ENCODE data around the gene VWF.

Gene VWF

GRCh38 chr12:6049587-6049986 lies 74.9 kb downstream of the VWF start:
- Histone ChIP-seq H2AFZ (ENCODE audit: low read depth, low read length) (no peak overlapping the region), H3K4me3 (ENCODE audit: low read length) (no peak overlapping the region), H3K9me3 (ENCODE audit: low read length) (no peaks in the 10 kb centered on the region), H3K27me3 (ENCODE audit: insufficient read depth, low read length) (no peaks in the 10 kb centered on the region), H3K36me3 (ENCODE audit: insufficient read depth, low read length) (no peaks in the 10 kb centered on the region), H3K4me1 (ENCODE audit: insufficient read depth, low read length) (peaks cover 12% of the 10 kb centered on the region)

DNA sequence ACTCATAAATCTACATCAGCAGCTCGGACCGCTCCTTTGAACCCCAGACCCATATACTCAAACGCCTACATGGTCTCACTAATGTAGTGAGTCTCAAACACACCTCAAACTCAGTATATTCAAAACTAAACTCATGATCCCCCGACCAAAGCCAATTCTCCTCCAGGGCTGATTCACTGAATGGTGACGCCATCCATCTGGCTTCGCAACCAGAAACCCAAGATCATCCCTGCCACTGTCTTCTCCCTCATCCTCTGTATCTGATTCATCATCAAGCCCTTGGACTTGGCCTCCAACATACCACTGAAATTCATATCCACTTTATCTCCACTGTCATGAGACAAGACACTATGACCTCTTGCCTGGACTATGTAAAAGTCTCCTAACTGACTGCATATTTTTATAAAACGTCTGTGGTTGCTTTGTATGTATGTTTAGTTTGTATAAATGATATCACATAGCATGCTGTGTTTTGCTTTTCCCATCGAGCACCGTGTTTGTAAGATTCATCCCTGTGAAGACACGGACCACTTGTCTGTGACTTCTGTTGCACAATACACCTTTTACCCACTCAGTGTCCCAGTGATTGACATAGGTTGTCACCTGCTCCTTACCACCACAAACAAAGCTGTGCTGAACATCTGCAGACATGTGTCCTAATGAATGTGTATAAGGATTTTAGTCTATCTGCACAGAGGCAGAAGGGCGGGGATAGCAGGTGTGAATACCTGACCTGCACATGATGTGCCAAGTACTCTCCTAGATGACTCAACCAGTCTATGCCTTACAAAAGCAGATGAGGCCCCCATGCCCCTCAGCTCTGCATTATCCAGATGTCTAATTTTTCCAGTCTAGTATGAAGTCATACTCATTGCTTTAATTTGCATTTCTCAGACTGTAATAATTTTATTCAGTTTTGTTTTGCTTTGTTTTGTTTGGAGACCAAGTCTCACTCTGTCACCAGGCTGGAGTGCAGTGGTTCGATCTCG lies 76.9 kb downstream of the VWF start:
- H3K4me1 ChIP-seq (ENCODE audit: insufficient read depth, low read length), result no peaks in the 10 kb centered on the region
- no peaks in the 10 kb centered on the region for H3K9me3 ChIP-seq (ENCODE audit: low read length)
- no peaks in the 10 kb centered on the region for H3K27me3 ChIP-seq (ENCODE audit: insufficient read depth, low read length)
- H3K36me3 ChIP-seq (ENCODE audit: insufficient read depth, low read length), result no peaks in the 10 kb centered on the region
- H2AFZ ChIP-seq (ENCODE audit: low read depth, low read length), result no peak overlapping the region
- no peak overlapping the region for H3K4me3 ChIP-seq (ENCODE audit: low read length)

DNA sequence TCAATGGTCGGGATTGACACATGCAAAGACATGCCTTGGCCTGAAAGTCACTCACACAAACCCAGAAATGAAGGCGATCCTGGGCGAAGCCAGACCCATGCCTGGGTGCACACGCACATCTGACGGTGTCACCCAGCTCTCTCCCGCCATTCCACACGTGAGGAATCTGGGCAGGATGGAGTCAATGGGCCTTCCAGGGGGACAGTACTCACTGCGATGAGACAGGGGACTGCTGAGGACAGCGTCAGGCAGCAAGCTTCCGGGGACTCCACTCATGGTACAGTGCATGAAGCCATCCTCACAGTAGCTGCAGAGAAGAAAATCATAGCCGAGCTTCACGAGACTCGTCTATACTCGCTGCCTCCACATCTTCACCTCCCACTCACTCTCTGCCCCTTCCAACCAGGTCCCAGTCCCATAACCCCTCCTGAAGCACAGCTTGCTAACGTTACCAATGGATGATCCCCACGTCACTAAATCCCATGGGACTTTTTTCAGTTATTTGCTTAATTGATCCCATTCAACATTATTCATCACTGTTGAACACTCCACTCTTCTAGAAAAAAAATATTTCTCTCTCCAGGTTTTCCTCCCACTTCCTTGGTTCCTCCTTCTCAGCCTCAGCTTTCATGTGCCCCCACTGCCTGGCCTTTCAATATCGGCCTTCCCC lies 77.8 kb downstream of the VWF start:
- Histone ChIP-seq H3K36me3 (ENCODE audit: insufficient read depth, low read length) (no peaks in the 10 kb centered on the region), H3K27me3 (ENCODE audit: insufficient read depth, low read length) (no peaks in the 10 kb centered on the region)

GRCh38 chr12:6045438-6045837 lies 79.0 kb downstream of the VWF start:
- Histone ChIP-seq H3K4me1 (ENCODE audit: insufficient read depth, low read length) (no peaks in the 10 kb centered on the region), H3K4me3 (ENCODE audit: low read length) (no peak overlapping the region), H3K27me3 (ENCODE audit: insufficient read depth, low read length) (no peaks in the 10 kb centered on the region), H2AFZ (ENCODE audit: low read depth, low read length) (no peak overlapping the region), H3K36me3 (ENCODE audit: insufficient read depth, low read length) (no peaks in the 10 kb centered on the region), H3K9me3 (ENCODE audit: low read length) (no peaks in the 10 kb centered on the region)

More for the DNA sequence above, 77.8 kb downstream of the VWF start:
- Histone ChIP-seq H3K4me3 (ENCODE audit: low read length) (no peak overlapping the region), H3K4me1 (ENCODE audit: insufficient read depth, low read length) (no peaks in the 10 kb centered on the region), H2AFZ (ENCODE audit: low read depth, low read length) (no peak overlapping the region), H3K9me3 (ENCODE audit: low read length) (no peaks in the 10 kb centered on the region)

GRCh38 chr12:6044082-6044481 lies 80.4 kb downstream of the VWF start:
- H3K9me3 ChIP-seq (ENCODE audit: low read length), result no peaks in the 10 kb centered on the region
- H3K4me1 ChIP-seq (ENCODE audit: insufficient read depth, low read length), result no peaks in the 10 kb centered on the region
- H3K36me3 ChIP-seq (ENCODE audit: insufficient read depth, low read length), result no peaks in the 10 kb centered on the region
- no peak overlapping the region for H2AFZ ChIP-seq (ENCODE audit: low read depth, low read length)
- no peaks in the 10 kb centered on the region for H3K27me3 ChIP-seq (ENCODE audit: insufficient read depth, low read length)
- no peak overlapping the region for H3K4me3 ChIP-seq (ENCODE audit: low read length)

DNA sequence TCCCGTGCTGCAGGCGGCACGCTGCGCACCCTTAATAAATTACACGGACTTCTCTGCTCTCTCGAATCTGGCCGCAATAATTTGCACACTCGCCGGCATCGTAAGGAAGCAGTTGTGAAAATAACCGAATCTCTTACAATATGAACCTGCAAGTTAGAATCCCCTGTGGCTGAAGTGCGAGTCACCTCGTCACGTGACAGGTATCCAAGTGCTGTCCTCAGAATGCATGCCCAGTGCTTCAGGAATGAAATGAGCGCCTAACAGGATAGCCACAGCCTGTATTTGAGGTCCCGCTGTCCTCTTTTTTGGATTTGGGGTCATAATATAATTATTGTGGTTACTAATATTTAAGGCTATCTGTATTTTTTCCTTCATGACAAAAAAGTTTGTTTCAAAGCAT lies 82.0 kb downstream of the VWF start:
- H3K36me3 ChIP-seq (ENCODE audit: insufficient read depth, low read length), result no peaks in the 10 kb centered on the region
- H3K27me3 ChIP-seq (ENCODE audit: insufficient read depth, low read length), result no peaks in the 10 kb centered on the region
- no peak overlapping the region for H3K4me3 ChIP-seq (ENCODE audit: low read length)
- H3K9me3 ChIP-seq (ENCODE audit: low read length), result no peaks in the 10 kb centered on the region
- H3K4me1 ChIP-seq (ENCODE audit: insufficient read depth, low read length), result no peaks in the 10 kb centered on the region
- H2AFZ ChIP-seq (ENCODE audit: low read depth, low read length), result no peak overlapping the region

DNA sequence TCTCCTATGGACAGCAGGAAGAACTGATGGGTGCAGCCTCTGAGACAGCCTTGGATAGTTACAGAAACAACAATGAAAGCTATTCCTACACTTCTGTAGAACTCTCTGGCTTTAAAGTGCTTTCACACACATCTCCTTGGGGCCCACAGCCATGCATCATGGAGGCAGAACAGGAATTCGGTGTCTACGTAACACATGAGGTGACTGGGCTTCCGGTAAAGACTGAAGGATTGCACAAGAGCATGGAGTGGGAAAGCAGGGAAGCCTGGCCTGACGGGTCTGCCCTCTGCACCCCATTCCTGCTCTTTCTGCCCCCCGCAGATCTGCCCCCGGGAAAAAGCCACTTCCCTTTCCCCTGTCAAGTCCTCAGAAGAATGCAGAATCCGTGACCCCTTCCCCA lies 82.6 kb downstream of the VWF start:
- Histone ChIP-seq H3K27me3 (ENCODE audit: insufficient read depth, low read length) (no peaks in the 10 kb centered on the region), H3K36me3 (ENCODE audit: insufficient read depth, low read length) (no peaks in the 10 kb centered on the region), H3K9me3 (ENCODE audit: low read length) (no peaks in the 10 kb centered on the region), H3K4me3 (ENCODE audit: low read length) (no peak overlapping the region), H2AFZ (ENCODE audit: low read depth, low read length) (no peak overlapping the region), H3K4me1 (ENCODE audit: insufficient read depth, low read length) (no peaks in the 10 kb centered on the region)

DNA sequence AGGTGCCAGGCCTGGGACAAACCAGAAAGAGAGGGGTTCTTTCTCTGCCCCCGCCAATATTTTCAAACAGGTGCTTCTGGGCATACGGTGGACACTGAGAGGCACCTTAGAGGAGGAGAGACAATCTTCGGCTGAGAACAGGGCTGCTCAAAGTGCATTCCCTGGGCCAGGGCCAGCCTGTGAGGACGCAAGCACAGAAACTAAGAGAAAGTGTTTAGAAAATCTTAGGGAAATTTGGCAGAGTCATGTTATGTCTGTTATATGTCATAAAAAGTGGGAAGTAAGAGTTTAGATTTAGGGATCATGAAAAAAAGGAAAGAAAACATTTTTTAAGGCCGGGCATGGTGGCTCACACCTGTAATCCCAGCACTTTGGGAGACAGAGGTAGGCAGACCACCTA lies 83.7 kb downstream of the VWF start:
- Histone ChIP-seq H2AFZ (ENCODE audit: low read depth, low read length) (no peak overlapping the region), H3K4me3 (ENCODE audit: low read length) (no peak overlapping the region), H3K9me3 (ENCODE audit: low read length) (no peaks in the 10 kb centered on the region), H3K4me1 (ENCODE audit: insufficient read depth, low read length) (no peaks in the 10 kb centered on the region), H3K27me3 (ENCODE audit: insufficient read depth, low read length) (no peaks in the 10 kb centered on the region), H3K36me3 (ENCODE audit: insufficient read depth, low read length) (no peaks in the 10 kb centered on the region)

- Histone ChIP-seq H3K36me3 (ENCODE audit: insufficient read depth, low read length) (no peaks in the 10 kb centered on the region), H3K4me1 (ENCODE audit: insufficient read depth, low read length) (no peaks in the 10 kb centered on the region), H3K4me3 (ENCODE audit: low read length) (no peak overlapping the region), H3K27me3 (ENCODE audit: insufficient read depth, low read length) (no peaks in the 10 kb centered on the region), H2AFZ (ENCODE audit: low read depth, low read length) (no peak overlapping the region), H3K9me3 (ENCODE audit: low read length) (no peaks in the 10 kb centered on the region)
Observed at GRCh38 chr12:6039894-6040601, 84.4 kb downstream of the VWF start.

DNA sequence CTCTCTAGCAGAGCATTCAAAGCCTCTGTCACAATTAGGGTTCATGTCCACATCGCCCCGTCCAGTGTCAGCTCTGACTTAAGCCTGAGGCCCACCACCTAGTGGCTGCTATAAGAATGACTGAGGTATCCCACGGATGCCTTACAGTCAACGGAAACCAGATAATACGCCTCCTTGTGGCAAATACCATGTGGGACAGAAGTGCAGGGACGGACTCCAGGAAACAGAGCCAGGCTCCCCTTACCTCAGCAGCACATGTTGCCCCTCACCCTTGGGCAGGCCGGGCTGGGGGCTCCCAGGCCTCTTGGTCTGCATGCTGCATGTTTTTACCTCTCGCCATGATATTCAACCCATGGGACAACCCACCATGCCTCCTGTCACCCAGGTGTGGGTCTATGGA lies 86.3 kb downstream of the VWF start:
- H3K4me1 ChIP-seq (ENCODE audit: insufficient read depth, low read length), result no peaks in the 10 kb centered on the region
- H3K36me3 ChIP-seq (ENCODE audit: insufficient read depth, low read length), result no peaks in the 10 kb centered on the region
- H3K4me3 ChIP-seq (ENCODE audit: low read length), result no peak overlapping the region
- H3K9me3 ChIP-seq (ENCODE audit: low read length), result no peaks in the 10 kb centered on the region
- H2AFZ ChIP-seq (ENCODE audit: low read depth, low read length), result no peak overlapping the region
- no peaks in the 10 kb centered on the region for H3K27me3 ChIP-seq (ENCODE audit: insufficient read depth, low read length)

GRCh38 chr12:6037459-6037858 lies 87.0 kb downstream of the VWF start:
- Histone ChIP-seq H3K36me3 (ENCODE audit: insufficient read depth, low read length) (no peaks in the 10 kb centered on the region), H3K4me1 (ENCODE audit: insufficient read depth, low read length) (no peaks in the 10 kb centered on the region), H3K9me3 (ENCODE audit: low read length) (no peaks in the 10 kb centered on the region), H3K4me3 (ENCODE audit: low read length) (no peak overlapping the region), H2AFZ (ENCODE audit: low read depth, low read length) (no peak overlapping the region), H3K27me3 (ENCODE audit: insufficient read depth, low read length) (no peaks in the 10 kb centered on the region)

DNA sequence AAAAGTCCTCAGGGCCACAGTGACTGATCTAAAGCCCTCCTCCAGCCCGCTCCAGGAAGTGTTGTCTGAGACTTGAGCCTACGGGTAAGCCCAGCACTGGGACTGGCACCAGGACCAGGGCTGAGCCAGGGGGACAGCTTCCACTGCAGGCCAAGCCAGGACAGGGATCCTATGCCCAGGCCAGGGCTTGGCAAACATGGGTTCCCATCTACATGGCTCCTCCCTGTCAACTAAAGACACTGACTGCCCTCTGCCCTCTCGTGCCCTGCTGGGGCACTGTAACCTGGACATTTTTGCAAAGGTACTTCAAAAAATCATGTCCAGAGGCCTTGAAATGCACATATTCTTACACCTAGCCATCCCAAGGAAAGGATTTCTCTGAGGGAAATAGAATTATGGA lies 88.0 kb downstream of the VWF start:
- Histone ChIP-seq H3K4me3 (ENCODE audit: low read length) (no peak overlapping the region), H3K36me3 (ENCODE audit: insufficient read depth, low read length) (no peaks in the 10 kb centered on the region), H3K9me3 (ENCODE audit: low read length) (no peaks in the 10 kb centered on the region), H3K4me1 (ENCODE audit: insufficient read depth, low read length) (no peaks in the 10 kb centered on the region), H2AFZ (ENCODE audit: low read depth, low read length) (no peak overlapping the region), H3K27me3 (ENCODE audit: insufficient read depth, low read length) (no peaks in the 10 kb centered on the region)

- Histone ChIP-seq H3K4me1 (ENCODE audit: insufficient read depth, low read length) (no peaks in the 10 kb centered on the region), H3K36me3 (ENCODE audit: insufficient read depth, low read length) (no peaks in the 10 kb centered on the region)
Observed at GRCh38 chr12:6034596-6034995, 89.9 kb downstream of the VWF start.

More at GRCh38 chr12:6034596-6034995, 89.9 kb downstream of the VWF start:
- H3K4me3 ChIP-seq (ENCODE audit: low read length), result no peak overlapping the region
- H3K9me3 ChIP-seq (ENCODE audit: low read length), result no peaks in the 10 kb centered on the region
- no peaks in the 10 kb centered on the region for H3K27me3 ChIP-seq (ENCODE audit: insufficient read depth, low read length)
- H2AFZ ChIP-seq (ENCODE audit: low read depth, low read length), result no peak overlapping the region

All from neuron (in vitro differentiated cells).